ENCODE results near the gene PCDHB7.

DNA sequence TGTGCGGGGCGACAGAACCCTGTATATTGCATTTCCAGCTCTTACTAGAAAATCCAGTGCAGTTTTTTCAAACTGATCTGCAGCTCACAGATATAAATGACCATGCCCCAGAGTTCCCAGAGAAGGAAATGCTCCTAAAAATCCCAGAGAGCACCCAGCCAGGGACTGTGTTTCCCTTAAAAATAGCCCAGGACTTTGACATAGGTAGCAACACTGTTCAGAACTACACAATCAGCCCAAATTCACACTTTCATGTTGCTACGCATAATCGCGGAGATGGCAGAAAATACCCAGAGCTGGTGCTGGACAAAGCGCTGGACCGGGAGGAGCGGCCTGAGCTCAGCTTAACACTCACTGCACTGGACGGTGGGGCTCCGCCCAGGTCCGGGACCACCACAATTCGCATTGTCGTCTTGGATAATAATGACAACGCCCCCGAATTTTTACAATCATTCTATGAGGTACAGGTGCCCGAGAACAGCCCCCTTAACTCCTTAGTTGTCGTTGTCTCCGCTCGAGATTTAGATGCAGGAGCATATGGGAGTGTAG, 36.7 kb upstream of the PCDHB7 start:
- TF ChIP-seq, protein P1, sequence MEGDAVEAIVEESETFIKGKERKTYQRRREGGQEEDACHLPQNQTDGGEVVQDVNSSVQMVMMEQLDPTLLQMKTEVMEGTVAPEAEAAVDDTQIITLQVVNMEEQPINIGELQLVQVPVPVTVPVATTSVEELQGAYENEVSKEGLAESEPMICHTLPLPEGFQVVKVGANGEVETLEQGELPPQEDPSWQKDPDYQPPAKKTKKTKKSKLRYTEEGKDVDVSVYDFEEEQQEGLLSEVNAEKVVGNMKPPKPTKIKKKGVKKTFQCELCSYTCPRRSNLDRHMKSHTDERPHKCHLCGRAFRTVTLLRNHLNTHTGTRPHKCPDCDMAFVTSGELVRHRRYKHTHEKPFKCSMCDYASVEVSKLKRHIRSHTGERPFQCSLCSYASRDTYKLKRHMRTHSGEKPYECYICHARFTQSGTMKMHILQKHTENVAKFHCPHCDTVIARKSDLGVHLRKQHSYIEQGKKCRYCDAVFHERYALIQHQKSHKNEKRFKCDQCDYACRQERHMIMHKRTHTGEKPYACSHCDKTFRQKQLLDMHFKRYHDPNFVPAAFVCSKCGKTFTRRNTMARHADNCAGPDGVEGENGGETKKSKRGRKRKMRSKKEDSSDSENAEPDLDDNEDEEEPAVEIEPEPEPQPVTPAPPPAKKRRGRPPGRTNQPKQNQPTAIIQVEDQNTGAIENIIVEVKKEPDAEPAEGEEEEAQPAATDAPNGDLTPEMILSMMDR (IDR thresholded peaks at IDR 0.05; ENCODE audit: extremely low read depth in 1 of 2, insufficient read depth in 1 of 2, low read depth in 1 of 2, low read length in 2 of 2): no peak
- TF ChIP-seq POLR2AphosphoS5 (IDR thresholded peaks at IDR 0.05; ENCODE audit: insufficient read depth, low read depth, low read length) (no peak), EZH2 (IDR thresholded peaks at IDR 0.05; ENCODE audit: borderline replicate concordance, low read depth, low read length, severe bottlenecking) (no peak), POLR2A (IDR thresholded peaks at IDR 0.05; ENCODE audit: low read depth, low read length) (no peak)

Measured in endothelial cell of umbilical vein (primary cell).